GM21825 (cell line): Measurements from ENCODE around the gene CDS2.
"Not testable (repeated sequence)": the region's sequence is repeated elsewhere in the genome, so short reads cannot be mapped to it uniquely, and the experiment has no call there.

Experiments used
- ATAC-seq: cut with Tn5 transposase; IDR thresholded peaks from one replicate; pipeline ENCODE4 v1.9.1; 2021; ENCODE audit warnings: mild to moderate bottlenecking, moderate library complexity; ENCODE audit not compliant: unreplicated experiment

Gene CDS2

GRCh38 chr20:5126512-5127203 lies at the start of gene CDS2:
Gene CDS2 (plus strand): TSS chr20:5127008. CDS start chr20:5127093, 85 bp downstream.
- ATAC-seq, result peak; percentile 86

- peak; percentile 2 for ATAC-seq
Measured at GRCh38 chr20:5077761-5078387, 48.9 kb upstream of the CDS2 start.

GRCh38 chr20:5078399-5078958 lies 48.3 kb upstream of the CDS2 start:
- peak; percentile 96 for ATAC-seq

GRCh38 chr20:5080384-5080877 lies 46.4 kb upstream of the CDS2 start:
- peak; percentile 35 for ATAC-seq

GRCh38 chr20:5085380-5085779 lies 41.4 kb upstream of the CDS2 start:
- no peak for ATAC-seq

GRCh38 chr20:5088688-5089087 lies 38.1 kb upstream of the CDS2 start:
- no peak for ATAC-seq

GRCh38 chr20:5090191-5090590 lies 36.6 kb upstream of the CDS2 start:
- ATAC-seq, result no peak

GRCh38 chr20:5091902-5092301 lies 34.9 kb upstream of the CDS2 start:
- ATAC-seq, result no peak

- ATAC-seq, result no peak
Measured at GRCh38 chr20:5092765-5093339, 34.0 kb upstream of the CDS2 start.

- ATAC-seq, result no peak
Measured at GRCh38 chr20:5095454-5095853, 31.4 kb upstream of the CDS2 start.

GRCh38 chr20:5095931-5096330 lies 30.9 kb upstream of the CDS2 start:
- ATAC-seq, result no peak

GRCh38 chr20:5096463-5096862 lies 30.3 kb upstream of the CDS2 start:
- no peak for ATAC-seq

GRCh38 chr20:5099009-5099408 lies 27.8 kb upstream of the CDS2 start:
- ATAC-seq, result not testable (repeated sequence)

GRCh38 chr20:5099909-5100308 lies 26.9 kb upstream of the CDS2 start:
- ATAC-seq, result not testable (repeated sequence)

- ATAC-seq, result no peak
Measured at GRCh38 chr20:5100684-5101347, 26.0 kb upstream of the CDS2 start.

GRCh38 chr20:5104479-5104878 lies 22.3 kb upstream of the CDS2 start:
- no peak for ATAC-seq

GRCh38 chr20:5109276-5109675 lies 17.5 kb upstream of the CDS2 start:
- ATAC-seq, result no peak

GRCh38 chr20:5113615-5113986 lies 13.2 kb upstream of the CDS2 start:
- no peak for ATAC-seq

GRCh38 chr20:5114403-5114802 lies 12.4 kb upstream of the CDS2 start:
- ATAC-seq, result no peak

GRCh38 chr20:5116875-5117274 lies 9.9 kb upstream of the CDS2 start:
- ATAC-seq, result no peak
